GM21515 (cell line): Measurements from ENCODE around the gene TNKS2.
"Not testable (repeated sequence)": the region's sequence is repeated elsewhere in the genome, so short reads cannot be mapped to it uniquely, and the experiment has no call there.

ENCODE experiments used
- ATAC-seq: cut with Tn5 transposase; IDR thresholded peaks from one replicate; pipeline ENCODE4 v1.9.1; 2021; ENCODE audit not compliant: unreplicated experiment

The TNKS2 gene

DNA sequence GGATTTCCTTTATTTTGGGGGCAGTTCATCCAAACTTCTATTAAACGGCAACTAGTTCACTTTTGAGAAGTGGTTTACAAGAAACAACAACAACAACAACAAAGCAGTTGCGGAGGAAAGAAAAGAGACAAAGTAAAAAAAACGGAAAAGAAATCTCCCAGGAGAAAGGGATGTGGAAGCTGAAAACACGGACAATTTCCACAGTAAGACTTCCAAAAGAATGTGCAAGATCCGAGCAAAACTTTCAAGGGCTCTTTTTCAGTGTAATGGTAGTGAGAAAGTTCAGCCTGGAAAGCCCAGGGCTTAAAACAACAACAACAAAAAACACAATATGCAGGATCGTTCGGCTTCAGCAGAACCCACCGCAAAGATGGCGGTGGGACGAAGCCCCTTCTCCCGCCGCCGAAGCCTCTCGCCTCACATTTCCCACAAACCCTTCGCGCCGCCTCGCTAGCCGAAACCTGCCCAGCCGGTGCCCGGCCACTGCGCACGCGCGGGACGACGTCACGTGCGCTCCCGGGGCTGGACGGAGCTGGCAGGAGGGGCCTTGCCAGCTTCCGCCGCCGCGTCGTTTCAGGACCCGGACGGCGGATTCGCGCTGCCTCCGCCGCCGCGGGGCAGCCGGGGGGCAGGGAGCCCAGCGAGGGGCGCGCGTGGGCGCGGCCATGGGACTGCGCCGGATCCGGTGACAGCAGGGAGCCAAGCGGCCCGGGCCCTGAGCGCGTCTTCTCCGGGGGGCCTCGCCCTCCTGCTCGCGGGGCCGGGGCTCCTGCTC lies at the start of gene TNKS2:
Gene TNKS2, plus strand, starts transcription at position 553 of the 775 bp plus-strand sequence. CDS start 265 bp downstream, outside the sequence.
- ATAC-seq, result peak; percentile 76

GRCh38 chr10:91749592-91749991 lies 48.6 kb upstream of the TNKS2 start:
- ATAC-seq, result not testable (repeated sequence)

DNA sequence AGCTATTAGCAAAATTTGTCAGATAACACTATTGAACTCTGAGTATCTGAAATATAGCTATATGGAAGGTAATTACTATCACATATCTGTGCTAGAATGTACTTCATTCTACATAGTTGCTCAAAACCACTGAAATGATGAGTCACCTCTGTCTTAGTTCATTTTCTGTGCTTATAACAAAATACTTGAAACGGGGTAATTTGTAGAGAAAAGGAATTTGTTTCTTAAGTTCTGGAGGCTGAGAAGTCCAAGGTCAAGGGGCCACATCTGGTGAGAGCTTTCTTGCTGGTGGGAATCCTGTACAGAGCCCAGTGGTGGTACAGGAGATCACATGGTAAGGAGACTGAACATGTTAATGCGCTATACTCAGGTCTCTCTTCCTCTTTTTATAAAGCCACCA lies 41.9 kb upstream of the TNKS2 start:
- ATAC-seq, result no peak

- no peak for ATAC-seq
Measured at GRCh38 chr10:91758303-91759146, 39.7 kb upstream of the TNKS2 start.

- no peak for ATAC-seq
Measured at GRCh38 chr10:91759581-91759986, 38.6 kb upstream of the TNKS2 start.

DNA sequence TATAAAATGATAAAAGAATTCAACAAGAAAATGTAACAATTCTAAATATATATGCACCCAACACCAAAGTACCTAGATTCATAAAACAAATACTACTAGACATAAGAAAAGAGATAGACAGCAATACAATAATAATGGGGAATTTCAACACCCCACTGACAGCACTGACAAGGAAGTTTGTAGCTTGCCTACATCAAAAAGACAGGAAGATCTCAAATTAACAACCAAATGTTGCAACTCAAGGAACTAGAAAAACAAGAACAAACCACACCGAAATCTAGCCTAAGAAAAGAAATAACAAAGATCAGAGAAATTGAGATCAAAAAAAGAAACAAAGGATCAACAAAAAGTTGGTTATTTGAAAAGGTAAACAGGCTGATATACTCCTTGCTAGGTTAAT lies 36.5 kb upstream of the TNKS2 start:
- no peak for ATAC-seq

DNA sequence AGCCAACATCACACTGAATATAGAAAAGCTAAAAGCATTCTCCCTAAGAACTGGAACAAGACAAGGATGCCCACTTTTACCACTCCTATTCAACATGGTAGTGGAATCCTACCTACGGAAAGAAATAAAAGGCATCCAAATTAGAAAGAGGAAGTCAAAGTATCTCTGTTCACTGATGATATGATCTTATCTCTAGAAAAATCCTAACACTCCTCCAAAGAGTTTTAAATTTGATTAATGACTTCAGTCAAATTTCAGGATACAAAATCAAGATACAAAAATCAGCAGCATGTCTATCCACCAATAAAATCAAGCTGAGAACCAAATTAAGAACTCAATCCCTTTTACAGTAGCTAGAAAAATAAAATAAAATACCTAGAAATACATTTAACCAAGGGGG lies 35.3 kb upstream of the TNKS2 start:
- no peak for ATAC-seq

GRCh38 chr10:91766676-91767075 lies 31.6 kb upstream of the TNKS2 start:
- no peak for ATAC-seq

- ATAC-seq, result no peak
Measured at GRCh38 chr10:91768123-91768522, 30.1 kb upstream of the TNKS2 start.

DNA sequence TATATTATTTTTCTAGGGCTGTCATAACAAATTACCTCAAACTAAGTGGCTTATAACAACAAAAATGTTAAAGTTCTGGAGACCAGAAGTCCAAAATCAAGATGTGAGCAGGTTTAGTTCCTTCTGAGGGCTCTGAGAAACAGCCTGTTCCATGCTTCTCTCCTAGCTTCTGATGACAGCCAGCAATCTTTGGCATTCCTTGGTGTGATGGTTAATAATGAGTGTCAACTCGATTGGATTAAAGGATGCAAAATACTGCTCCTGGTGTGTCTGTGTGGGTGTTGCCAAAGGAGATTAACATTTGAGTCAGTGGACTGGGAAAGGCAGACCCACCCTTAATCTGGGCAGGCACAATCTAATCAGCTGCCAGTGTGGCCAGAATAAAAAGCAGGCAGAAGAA lies 26.3 kb upstream of the TNKS2 start:
- ATAC-seq, result no peak

DNA sequence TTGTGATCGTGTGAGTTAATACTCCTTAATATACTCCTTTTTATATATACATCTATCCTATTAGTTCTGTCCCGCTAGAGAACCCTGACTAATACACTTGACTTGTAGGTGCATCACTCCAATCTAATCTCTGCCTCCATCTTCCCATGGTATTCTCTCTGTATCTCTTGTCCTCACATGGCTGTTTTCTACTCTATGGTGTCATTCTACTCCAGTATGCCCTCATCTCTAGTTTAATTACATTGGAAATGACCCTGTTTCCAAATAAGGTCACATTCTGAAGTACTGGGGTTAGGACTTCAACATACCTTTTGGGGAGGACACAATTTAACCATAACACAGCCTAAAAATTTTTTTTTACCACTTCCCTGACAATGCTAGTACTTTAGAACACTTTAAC lies 25.8 kb upstream of the TNKS2 start:
- no peak for ATAC-seq

DNA sequence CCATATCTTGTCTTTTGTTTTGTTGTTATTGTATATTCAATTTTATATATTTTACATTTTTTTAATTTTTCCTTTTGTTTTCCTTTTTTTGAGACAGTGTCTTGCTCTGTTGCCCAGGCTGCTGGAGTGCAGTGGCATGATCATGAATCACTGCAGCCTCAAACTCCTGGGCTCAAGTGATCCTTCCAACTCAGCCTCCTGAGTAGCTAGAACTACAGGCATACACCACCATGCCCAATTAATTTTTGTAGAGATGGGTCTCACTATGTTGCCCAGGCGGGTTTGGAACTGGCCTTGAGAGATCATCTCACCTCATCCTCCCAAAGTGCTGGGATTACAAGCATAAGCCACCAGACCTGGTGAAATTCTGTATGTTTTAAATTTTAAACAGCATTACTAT lies 25.4 kb upstream of the TNKS2 start:
- no peak for ATAC-seq

- ATAC-seq, result no peak
Measured at GRCh38 chr10:91774571-91774970, 23.7 kb upstream of the TNKS2 start.

DNA sequence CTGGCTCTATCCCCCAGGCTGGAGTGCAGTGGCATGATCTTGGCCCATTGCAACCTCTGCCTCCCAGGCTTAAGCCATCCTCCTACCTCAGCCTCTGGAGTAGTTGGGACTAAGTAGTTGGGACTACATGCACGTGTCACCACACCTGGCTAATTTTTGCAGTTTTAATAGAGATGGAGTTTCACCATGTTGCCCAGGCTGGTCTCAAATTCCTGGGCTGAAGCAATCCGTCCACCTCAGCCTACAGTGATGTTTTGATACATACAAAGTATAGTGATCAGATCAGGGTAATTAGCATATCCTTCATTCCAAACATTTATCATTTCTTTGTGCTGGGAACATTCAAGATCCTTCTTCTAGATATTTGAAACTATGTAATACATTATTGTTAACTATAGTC lies 22.5 kb upstream of the TNKS2 start:
- no peak for ATAC-seq

- no peak for ATAC-seq
Measured at GRCh38 chr10:91776266-91776665, 22.0 kb upstream of the TNKS2 start.

DNA sequence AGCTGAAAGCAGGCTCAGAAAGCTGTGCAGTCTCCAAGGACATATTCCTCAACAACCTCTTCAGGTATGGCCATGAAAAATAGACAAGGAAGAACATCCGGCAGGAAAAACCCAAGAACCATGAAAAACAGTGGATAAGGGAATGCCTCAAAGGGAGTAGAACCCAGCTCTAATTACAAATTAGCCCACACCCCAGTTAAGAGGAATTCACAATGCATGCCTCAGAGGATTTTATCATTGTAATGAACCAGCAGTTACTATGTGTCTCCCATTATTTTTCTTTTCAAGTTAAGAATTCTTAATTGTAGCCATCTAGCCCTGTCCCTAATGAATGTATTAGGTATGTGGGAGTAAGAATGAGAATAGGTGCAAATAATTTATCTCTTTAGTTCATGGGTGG lies 19.7 kb upstream of the TNKS2 start:
- ATAC-seq, result no peak

DNA sequence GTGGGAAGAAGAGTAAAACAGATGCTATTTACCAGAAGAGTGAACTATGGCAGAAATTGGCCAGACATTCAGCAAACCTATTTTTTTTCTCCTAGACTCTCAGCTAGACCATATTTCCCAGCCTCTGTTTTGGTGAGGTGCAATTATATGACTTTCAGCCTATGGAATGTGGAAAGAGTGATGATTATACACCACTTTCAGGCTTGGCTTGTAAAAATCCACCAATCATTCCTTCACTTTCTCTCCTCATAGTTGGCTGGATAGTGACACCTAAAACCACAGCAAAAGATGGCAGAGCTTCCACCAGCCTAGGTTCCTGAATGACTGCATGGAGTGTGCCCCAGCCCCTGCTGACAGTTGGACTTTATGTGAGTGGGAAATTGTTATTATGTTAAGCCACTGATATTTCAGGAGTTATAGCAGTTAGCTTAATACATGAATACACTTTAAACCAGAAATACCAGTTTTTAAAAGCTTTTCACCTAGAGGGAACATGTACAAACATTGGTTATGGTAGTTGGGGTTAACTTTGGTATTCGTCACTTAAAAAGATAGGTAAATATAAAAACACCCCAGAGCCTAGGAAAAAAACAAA lies 19.1 kb upstream of the TNKS2 start:
- no peak for ATAC-seq

- ATAC-seq, result no peak
Measured at GRCh38 chr10:91782539-91782938, 15.7 kb upstream of the TNKS2 start.

- ATAC-seq, result no peak
Measured at GRCh38 chr10:91785830-91786229, 12.4 kb upstream of the TNKS2 start.

DNA sequence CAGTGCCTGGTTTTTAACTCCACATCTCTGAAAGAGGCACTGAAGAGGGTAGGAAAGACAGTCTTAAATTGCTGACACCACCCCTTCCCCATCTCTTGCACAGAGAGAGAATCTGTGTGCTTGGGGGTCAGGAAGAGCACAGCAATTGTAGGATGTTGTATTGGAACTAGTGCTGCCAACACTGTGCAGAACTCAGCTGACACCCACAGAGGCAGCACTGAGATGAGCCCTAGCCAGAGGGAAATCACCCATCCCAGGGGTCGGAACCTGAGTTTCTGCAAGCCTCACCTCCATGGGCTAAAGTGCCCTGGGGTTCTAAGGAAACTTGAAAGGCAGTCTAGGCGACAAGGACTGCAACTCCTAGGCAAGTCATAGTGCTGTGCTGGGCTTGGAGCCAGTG lies 11.0 kb upstream of the TNKS2 start:
- ATAC-seq, result no peak

DNA sequence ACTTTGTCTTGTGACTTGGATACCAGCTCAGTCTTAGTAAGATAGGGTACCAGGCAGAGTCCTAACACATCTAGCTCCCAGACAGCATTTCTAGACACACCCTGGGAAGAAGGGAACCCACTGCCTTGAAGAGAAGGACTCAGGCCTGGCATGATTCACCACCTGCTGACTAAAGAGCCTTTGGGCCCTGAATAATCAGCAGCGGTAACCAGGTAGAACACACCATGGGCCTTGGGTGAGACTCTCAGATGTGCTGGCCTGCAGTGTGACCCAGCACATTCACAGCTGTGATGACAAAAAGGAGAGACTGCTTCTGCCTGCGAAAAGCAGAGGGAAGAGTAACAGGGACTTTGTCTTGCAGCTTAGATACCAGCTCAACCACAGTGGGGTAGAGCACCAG lies 10.4 kb upstream of the TNKS2 start:
- ATAC-seq, result no peak

- ATAC-seq, result no peak
Measured at GRCh38 chr10:91788527-91788926, 9.7 kb upstream of the TNKS2 start.
